Measurements from ENCODE around the gene GABBR2.

- TF ChIP-seq CTCF (IDR thresholded peaks at IDR 0.05) (no peak), EZH2 (IDR thresholded peaks at IDR 0.05; ENCODE audit: borderline replicate concordance, insufficient read depth, low read depth, low read length, poor library complexity, severe bottlenecking) (no peak)
Measured at GRCh38 chr9:98523231-98523901, 185.4 kb downstream of the GABBR2 start.

Data from B cell (primary cell).